C4-2B (cell line): Measurements from ENCODE around the gene OR2D2.

Experiments
- H3K27ac ChIP-seq: fragments of 450-650 bp; 2 replicates; pipeline ENCODE4 v1.5.1; 2017
- CTCF ChIP-seq: fragments of 450-650 bp; conservative IDR thresholded peaks from 2 replicates; pipeline ENCODE4 v1.5.1; 2017; ENCODE audit warnings: mild to moderate bottlenecking
- ZFX ChIP-seq: fragments of 450-650 bp; IDR thresholded peaks from 2 replicates; pipeline ENCODE4 v1.6.1; 2017

The OR2D2 gene

GRCh38 chr11:6850526-6850925 lies 41.8 kb downstream of the OR2D2 start:
- TF ChIP-seq CTCF, result no peak
- no peak for TF ChIP-seq ZFX
- no peak overlapping the region for H3K27ac ChIP-seq

GRCh38 chr11:6845383-6845782 lies 46.9 kb downstream of the OR2D2 start, which contains the start of gene OR10A5:
OR10A5 (plus strand) TSS chr11:6845683; CDS start chr11:6845683, 0 bp downstream.
- H3K27ac ChIP-seq, result no peak within 1 kb of the TSS
- TF ChIP-seq ZFX (no peak), CTCF (no peak)

- no peak overlapping the region for H3K27ac ChIP-seq
- TF ChIP-seq CTCF (no peak), ZFX (no peak)
Observed at GRCh38 chr11:6844356-6844755, 47.9 kb downstream of the OR2D2 start.

- TF ChIP-seq CTCF (no peak), ZFX (no peak)
- H3K27ac ChIP-seq, result no peak overlapping the region
Observed at GRCh38 chr11:6843670-6844069, 48.6 kb downstream of the OR2D2 start.

GRCh38 chr11:6841694-6842093 lies 50.6 kb downstream of the OR2D2 start:
- no peak overlapping the region for H3K27ac ChIP-seq
- TF ChIP-seq ZFX (no peak), CTCF (no peak)
